HG03457 (cell line): ENCODE results near the gene STAG2.
"Not testable (repeated sequence)": the region's sequence is repeated elsewhere in the genome, so short reads cannot be mapped to it uniquely, and the experiment has no call there.

ENCODE experiments used
- ATAC-seq: cut with Tn5 transposase; IDR thresholded peaks from one replicate; pipeline ENCODE4 v1.9.1; 2021; ENCODE audit warnings: moderate number of reproducible peaks; ENCODE audit not compliant: unreplicated experiment

The STAG2 gene

DNA sequence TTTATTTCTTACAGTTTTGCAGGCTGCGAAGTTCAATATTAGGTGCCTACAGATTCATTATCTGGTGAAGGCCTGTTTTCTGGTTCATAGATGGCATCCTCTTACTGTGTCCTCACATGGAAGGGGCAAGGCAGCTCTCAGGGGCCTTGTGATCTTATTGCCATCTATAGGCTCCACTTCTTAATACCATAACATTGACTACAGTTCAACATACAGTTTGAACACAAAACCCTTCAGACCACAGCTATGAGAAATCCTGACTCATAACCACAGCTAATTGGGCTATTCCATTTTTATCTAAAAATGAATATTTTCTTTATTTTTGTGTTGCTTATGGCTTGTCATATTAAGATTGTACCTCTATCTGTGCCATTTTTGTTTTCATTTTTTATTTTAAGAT is 72.3 kb downstream of the STAG2 start:
- no peak for ATAC-seq

DNA sequence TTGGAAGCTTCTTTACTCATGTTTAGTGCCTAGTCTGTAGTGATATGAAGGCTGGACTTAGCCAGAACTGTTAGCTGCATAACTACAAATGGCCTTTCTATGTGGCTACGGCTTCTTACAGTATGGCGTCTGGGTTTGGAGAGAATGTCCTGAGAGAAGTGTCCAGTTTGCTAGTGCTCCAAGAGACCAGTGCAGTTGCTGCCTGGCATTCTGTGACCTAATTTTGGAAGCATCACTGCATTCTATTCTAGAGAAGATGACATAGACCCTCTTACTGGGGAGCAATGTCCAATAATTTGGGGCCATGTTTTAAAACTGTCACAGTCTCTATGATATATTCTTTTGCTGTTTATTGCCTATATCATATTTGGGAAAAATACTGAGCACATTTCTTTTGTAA is 74.2 kb downstream of the STAG2 start:
- no peak for ATAC-seq

DNA sequence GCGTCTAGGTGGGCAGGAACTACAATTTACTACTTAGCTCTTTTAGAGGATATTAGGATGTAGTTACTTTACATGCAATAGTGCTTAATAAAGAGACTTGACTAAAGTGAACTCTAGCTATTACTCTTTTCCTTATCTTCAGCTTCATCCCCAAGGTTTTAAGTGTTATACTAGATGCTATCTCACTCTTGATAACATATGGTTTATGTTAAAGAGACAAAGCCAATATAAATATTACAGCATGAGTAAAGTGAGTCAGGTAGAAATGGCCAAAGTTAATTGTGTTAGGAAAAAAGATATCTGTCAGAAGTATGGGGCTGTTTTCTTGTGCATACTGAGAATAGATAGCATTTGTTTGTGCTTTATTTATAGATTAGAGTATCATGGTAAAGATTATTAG is 80.5 kb downstream of the STAG2 start:
- ATAC-seq = no peak

DNA sequence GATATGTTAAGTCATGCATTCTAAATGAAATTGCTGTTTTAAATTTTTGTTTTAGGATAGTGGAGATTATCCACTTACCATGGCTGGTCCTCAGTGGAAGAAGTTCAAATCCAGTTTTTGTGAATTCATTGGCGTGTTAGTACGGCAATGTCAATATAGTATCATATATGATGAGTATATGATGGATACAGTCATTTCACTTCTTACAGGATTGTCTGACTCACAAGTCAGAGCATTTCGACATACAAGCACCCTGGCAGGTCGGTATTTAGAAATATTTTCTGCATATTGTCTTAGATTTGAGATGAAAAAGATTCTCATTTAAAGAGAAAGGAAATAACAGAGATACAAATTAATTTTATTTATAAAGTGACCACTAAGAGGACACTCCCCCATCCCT is 83.6 kb downstream of the STAG2 start:
- ATAC-seq = no peak

GRCh38 chrX:124084417-124084816 is 122.9 kb downstream of the STAG2 start:
- not testable (repeated sequence) for ATAC-seq

DNA sequence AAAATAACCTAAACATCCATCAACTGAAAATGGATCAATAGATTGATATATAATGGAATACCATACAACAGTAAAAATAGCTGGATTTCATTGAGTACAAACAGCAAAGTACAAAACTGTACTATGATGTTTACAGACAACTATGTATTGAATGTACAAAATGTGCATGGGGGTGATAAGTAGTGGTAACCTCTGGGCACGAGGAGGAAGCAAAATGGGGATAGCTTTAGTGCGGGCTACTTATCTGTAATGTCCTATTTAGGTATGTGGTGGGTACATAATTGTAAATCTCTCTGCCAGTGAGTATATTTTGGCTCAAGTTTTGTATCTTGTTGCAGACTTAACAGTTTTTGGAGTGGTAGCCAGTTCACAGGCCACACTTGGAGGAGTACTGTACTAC is 123.6 kb downstream of the STAG2 start:
- no peak for ATAC-seq

- ATAC-seq = no peak
Observed at GRCh38 chrX:124086411-124086810, 124.9 kb downstream of the STAG2 start.

- no peak for ATAC-seq
Observed at GRCh38 chrX:124087000-124087746, 125.7 kb downstream of the STAG2 start.

DNA sequence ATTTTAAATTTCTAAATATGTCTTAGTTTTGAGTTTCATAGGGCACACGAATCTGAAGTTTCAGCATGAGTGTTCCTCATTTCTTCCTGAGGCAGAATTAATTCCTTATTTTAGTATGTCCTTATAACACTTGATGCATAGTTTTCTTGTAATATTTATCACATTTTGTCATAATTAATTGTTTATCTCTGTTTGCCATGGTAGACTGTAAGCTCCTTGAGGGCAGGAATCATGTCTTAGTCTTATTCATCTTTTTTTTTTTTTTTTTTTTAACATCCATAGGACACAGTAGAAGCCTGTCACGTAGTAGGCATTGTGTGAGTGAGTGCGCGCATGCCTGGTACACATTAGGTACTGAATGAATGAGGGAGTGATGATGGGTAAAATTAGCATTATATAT is 131.7 kb downstream of the STAG2 start:
- ATAC-seq = no peak

DNA sequence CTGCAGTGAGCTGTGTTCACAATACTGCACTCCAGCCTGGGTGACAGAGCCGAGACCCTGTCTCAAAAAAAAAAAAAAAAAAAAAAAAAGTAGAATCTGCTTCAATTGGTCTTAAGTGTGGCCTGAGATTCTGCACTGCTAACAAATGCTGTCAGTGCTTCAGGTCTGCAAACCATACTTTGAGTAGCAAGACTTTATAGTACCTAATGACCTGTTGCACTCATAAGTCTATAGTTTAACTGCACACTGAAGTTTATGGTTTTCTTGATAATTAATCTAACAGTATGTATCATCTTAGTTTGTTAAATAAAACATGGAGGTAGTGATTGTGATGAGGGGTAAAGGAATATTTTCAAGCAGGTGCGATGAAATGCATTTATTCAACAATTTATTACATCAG is 135.6 kb downstream of the STAG2 start:
- ATAC-seq = no peak

- ATAC-seq = no peak
Observed at GRCh38 chrX:124098089-124098488, 136.6 kb downstream of the STAG2 start.

DNA sequence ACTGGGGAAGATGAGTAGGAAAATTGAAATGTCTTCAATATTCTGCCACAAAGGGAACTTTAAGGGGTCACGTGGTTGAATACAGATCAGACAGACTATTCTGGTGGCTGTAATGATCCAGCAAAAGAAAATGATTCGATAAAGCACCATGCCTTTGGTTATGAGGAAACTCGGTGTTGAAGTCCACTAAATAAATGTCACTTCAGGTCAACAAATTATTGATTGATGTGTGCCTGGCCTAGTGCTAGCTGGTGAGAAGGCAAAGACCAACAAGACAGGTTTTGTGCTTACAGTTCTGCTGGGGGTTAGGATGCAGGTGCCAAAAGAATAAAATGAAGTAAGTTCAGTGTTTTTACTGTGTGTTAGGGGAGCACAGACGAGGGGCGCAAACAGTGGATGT is 142.5 kb downstream of the STAG2 start:
- ATAC-seq = no peak

DNA sequence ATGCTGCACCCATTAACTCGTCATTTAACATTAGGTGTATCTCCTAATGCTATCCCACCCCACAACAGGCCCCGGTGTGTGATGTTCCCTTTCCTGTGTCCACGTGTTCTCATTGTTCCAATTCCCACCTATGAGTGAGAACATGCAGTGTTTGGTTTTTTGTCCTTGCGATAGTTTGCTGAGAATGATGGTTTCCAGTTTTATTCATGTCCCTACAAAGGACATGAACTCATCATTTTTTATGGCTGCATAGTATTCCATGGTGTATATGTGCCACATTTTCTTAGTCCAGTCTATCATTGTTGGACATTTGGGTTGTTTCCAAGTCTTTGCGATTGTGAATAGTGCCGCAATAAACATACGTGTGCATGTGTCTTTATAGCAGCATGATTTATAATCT is 143.0 kb downstream of the STAG2 start:
- ATAC-seq = not testable (repeated sequence)

DNA sequence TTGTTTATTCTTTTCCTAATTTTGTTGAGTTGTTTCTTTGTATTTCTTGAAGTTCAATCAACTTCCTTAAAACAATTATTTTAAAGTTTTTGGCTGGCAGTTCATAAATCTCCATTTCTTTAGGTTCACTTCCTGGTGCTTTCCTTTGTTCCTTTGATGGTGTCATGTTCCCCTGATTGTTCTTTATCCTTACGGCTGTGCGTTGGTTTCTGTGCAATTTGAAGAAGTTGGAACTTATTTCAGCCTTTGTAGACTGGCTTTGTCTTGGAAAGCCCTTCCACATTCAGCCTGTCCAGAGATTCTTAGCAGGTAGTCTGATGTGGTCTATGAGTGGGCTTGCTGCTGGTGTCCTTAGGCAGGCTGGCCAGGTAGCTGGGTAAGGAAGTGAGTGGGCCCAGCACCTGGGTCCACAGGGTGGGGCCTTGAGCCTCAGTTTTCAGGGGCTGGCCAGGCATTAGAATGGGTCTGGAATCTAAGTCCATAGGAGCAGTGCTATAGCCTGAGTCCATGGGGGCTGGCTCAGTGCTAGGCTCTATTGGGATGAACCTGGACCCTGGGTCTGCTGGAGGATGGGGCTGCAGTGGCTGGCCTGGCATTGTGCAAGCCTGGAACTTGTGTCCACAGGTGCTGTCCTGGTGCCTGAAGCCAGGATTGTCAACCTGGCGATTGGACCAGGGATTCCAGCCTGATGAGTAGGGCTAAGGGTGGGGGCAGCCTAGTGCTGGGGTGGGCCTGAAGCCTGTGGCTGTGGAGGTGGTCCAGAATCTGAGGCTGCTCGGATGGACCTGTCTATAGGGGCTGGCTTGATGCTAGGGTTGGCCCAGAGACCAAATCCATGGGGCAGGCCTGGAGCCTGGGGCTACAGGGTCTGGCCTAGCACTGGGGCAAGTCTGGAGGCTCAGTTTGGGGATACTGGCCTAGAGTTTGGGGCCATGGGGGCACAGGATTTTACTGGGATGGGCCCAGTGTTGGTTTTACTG is 152.4 kb downstream of the STAG2 start:
- ATAC-seq = no peak

GRCh38 chrX:124117325-124117724 is 155.8 kb downstream of the STAG2 start:
- ATAC-seq = no peak

DNA sequence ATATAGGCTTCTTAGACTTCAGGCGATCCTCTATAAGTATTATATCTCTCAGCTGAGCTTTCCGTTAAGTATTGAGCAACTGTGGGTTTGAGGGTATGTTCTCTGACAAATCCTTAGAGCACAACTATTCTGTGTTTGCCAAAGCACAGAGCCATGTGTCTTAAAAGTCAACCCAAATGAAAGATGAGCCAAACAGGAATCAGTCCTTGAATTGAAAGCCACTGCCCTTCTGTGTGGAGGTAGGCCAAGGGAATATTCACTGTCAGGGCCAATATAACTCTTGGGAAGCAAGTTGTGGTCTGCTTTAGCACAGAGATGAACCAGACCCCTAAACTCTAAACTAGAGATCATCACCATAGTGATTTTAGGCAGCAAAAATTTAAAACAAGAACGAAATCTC is 164.0 kb downstream of the STAG2 start:
- ATAC-seq = no peak

DNA sequence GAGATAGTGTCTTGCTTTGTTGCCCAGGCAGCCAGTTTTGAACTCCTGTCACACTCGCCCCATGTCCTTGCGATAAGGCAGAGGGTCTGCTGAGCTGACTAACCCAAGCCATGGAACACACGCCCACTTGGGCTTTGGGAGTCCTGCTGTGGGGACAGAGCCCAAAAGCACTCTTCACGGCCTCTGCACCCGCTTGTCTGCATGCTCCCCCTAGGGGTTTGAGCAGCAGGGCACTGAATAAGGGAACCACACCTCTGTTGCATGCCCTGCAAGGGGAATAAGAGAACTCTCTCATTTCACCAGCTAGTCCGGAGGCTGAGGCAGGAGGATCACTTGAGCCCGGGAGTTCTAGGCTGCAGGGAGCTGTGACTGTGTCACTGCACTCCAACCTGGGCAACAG is 166.0 kb downstream of the STAG2 start:
- ATAC-seq = no peak

DNA sequence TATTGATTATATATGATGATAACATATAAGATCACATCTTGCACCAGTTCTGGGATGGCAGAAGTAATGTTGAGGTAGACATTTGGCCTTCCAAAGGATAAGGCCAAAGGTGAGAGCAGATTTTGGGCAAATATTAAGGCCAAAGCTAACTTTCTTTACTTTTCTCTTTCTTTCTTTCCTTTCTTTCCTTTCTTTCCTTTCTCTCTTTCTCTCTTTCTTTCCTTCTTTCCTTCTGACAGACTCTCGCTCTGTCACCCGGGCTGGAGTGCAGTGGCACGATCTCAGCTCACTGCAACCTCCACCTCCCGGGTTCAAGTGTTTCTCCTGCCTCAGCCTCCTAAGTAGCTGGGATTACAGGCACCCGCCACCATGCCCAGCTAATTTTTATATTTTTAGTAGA is 170.9 kb downstream of the STAG2 start:
- not testable (repeated sequence) for ATAC-seq

- no peak for ATAC-seq
Observed at GRCh38 chrX:124145749-124146148, 184.2 kb downstream of the STAG2 start.

GRCh38 chrX:124151195-124151594 is 189.7 kb downstream of the STAG2 start:
- ATAC-seq = no peak
